NCI-H1105 treated with DMSO at 0.1 percent for 48 hours (cell line): ENCODE results near the gene TMED10.

ENCODE experiments used
- DNase-seq: peaks from one replicate; lab custom pipeline; 2025; lab: John Stamatoyannopoulos, UW

TMED10 gene

GRCh38 chr14:75176142-75176820 lies at the start of gene TMED10:
Gene TMED10 (minus strand): TSS chr14:75176612. CDS start chr14:75176579, 33 bp downstream.
- peak; percentile 97 for DNase-seq

- DNase-seq = no peak
Observed at GRCh38 chr14:75224561-75224960, 48.1 kb upstream of the TMED10 start.

- DNase-seq = no peak
Observed at GRCh38 chr14:75223664-75224154, 47.3 kb upstream of the TMED10 start.

GRCh38 chr14:75222208-75222701 lies 45.8 kb upstream of the TMED10 start:
- DNase-seq = no peak

- DNase-seq = no peak
Observed at GRCh38 chr14:75221797-75222196, 45.4 kb upstream of the TMED10 start.

GRCh38 chr14:75220156-75220555 lies 43.7 kb upstream of the TMED10 start:
- no peak for DNase-seq

GRCh38 chr14:75217508-75218206 lies 41.2 kb upstream of the TMED10 start:
- no peak for DNase-seq

- DNase-seq = no peak
Observed at GRCh38 chr14:75216427-75217006, 40.1 kb upstream of the TMED10 start.

- DNase-seq = no peak
Observed at GRCh38 chr14:75215520-75215919, 39.1 kb upstream of the TMED10 start.

GRCh38 chr14:75214558-75214957 lies 38.1 kb upstream of the TMED10 start:
- no peak for DNase-seq

- no peak for DNase-seq
Observed at GRCh38 chr14:75213172-75213571, 36.8 kb upstream of the TMED10 start.

GRCh38 chr14:75208843-75209242 lies 32.4 kb upstream of the TMED10 start:
- no peak for DNase-seq

- DNase-seq = no peak
Observed at GRCh38 chr14:75206190-75206589, 29.8 kb upstream of the TMED10 start.

- DNase-seq = no peak
Observed at GRCh38 chr14:75205591-75205990, 29.2 kb upstream of the TMED10 start.

GRCh38 chr14:75204116-75204515 lies 27.7 kb upstream of the TMED10 start:
- DNase-seq = no peak

- DNase-seq = no peak
Observed at GRCh38 chr14:75202657-75203056, 26.2 kb upstream of the TMED10 start.

- DNase-seq = no peak
Observed at GRCh38 chr14:75201087-75201486, 24.7 kb upstream of the TMED10 start.

- DNase-seq = peak; percentile 27
Observed at GRCh38 chr14:75200451-75200850, 24.0 kb upstream of the TMED10 start.

GRCh38 chr14:75198291-75198933 lies 22.0 kb upstream of the TMED10 start:
- peak; percentile 57 for DNase-seq

- DNase-seq = no peak
Observed at GRCh38 chr14:75197338-75197737, 20.9 kb upstream of the TMED10 start.

- DNase-seq = no peak
Observed at GRCh38 chr14:75196468-75196867, 20.1 kb upstream of the TMED10 start.

GRCh38 chr14:75196064-75196463 lies 19.7 kb upstream of the TMED10 start:
- no peak for DNase-seq
